MM.1S (cell line): Measurements from ENCODE around the gene MFRP.

Source experiments
- DNase-seq: peaks from one replicate; pipeline ENCODE4 v3.0.0-alpha.2; 2015
- H2AFZ ChIP-seq: fragments of 300-600 bp; sonication (generic); 2 replicates; pipeline ENCODE4 v1.6.0; 2016; ENCODE audit warnings: antibody characterized with exemption, low read length
- H3F3A ChIP-seq: fragments of 300-600 bp; sonication (generic); 2 replicates; pipeline ENCODE4 v1.6.1; 2016; ENCODE audit warnings: mild to moderate bottlenecking, antibody characterized with exemption, low read length, moderate library complexity, mixed read lengths; ENCODE audit not compliant: insufficient read depth
- H3K27ac ChIP-seq: fragments of 300-600 bp; sonication (generic); 2 replicates; pipeline ENCODE4 v1.5.1; 2016; ENCODE audit warnings: mild to moderate bottlenecking, low read length
- H3K27me3 ChIP-seq: fragments of 300-600 bp; sonication (generic); replicated peaks from 2 replicates; pipeline ENCODE4 v1.6.0; 2016; ENCODE audit warnings: low read length; ENCODE audit not compliant: insufficient read depth
- H3K36me3 ChIP-seq: fragments of 300-600 bp; sonication (generic); replicated peaks from 2 replicates; pipeline ENCODE4 v1.6.1; 2016; ENCODE audit warnings: mild to moderate bottlenecking, low read length, mixed read lengths; ENCODE audit not compliant: insufficient read depth
- H3K4me1 ChIP-seq: fragments of 300-600 bp; sonication (generic); 2 replicates; pipeline ENCODE4 v1.6.1; 2016; ENCODE audit warnings: low read length, mixed read lengths
- H3K4me2 ChIP-seq: fragments of 300-600 bp; sonication (generic); 2 replicates; pipeline ENCODE4 v1.6.0; 2016; ENCODE audit warnings: low read depth, low read length
- H3K4me3 ChIP-seq: fragments of 300-600 bp; sonication (generic); 2 replicates; pipeline ENCODE4 v1.5.1; 2016; ENCODE audit warnings: low read length, mixed read lengths
- H3K79me2 ChIP-seq: fragments of 300-600 bp; sonication (generic); 2 replicates; pipeline ENCODE4 v1.6.1; 2016; ENCODE audit warnings: mixed run types, low read length, mixed read lengths
- H3K9ac ChIP-seq: fragments of 300-600 bp; sonication (generic); 2 replicates; pipeline ENCODE4 v1.6.1; 2016; ENCODE audit warnings: low read length, mixed read lengths
- H3K9me2 ChIP-seq: fragments of 300-600 bp; sonication (generic); replicated peaks from 2 replicates; pipeline ENCODE4 v1.6.1; 2016; ENCODE audit warnings: mild to moderate bottlenecking, low read length, mixed read lengths; ENCODE audit not compliant: insufficient read depth
- H3K9me3 ChIP-seq: fragments of 300-600 bp; sonication (generic); replicated peaks from 2 replicates; pipeline ENCODE4 v1.6.1; 2016; ENCODE audit warnings: mild to moderate bottlenecking, low read length, mixed read lengths; ENCODE audit not compliant: insufficient read depth
- H4K20me1 ChIP-seq: fragments of 300-600 bp; sonication (generic); 2 replicates; pipeline ENCODE4 v1.6.1; 2016; ENCODE audit warnings: mild to moderate bottlenecking, low read length, moderate library complexity, mixed read lengths; ENCODE audit not compliant: insufficient read depth
- EZH2 ChIP-seq: fragments of 300-600 bp; sonication (generic); optimal IDR thresholded peaks from 2 replicates; pipeline ENCODE3; 2017; ENCODE audit warnings: low read depth, mild to moderate bottlenecking, antibody characterized with exemption, low read length, mixed read lengths
- EZH2phosphoT487 ChIP-seq: fragments of 300-600 bp; sonication (generic); IDR thresholded peaks from 2 replicates; pipeline ENCODE4 v1.6.1; 2018; ENCODE audit warnings: antibody characterized with exemption, low read length
- TF ChIP-seq, protein P1 (sequence below): fragments of 300-600 bp; sonication (generic); IDR thresholded peaks from 2 replicates; pipeline ENCODE4 v1.5.1; 2016; ENCODE audit warnings: antibody characterized with exemption, low read length, mixed read lengths

The MFRP gene

DNA sequence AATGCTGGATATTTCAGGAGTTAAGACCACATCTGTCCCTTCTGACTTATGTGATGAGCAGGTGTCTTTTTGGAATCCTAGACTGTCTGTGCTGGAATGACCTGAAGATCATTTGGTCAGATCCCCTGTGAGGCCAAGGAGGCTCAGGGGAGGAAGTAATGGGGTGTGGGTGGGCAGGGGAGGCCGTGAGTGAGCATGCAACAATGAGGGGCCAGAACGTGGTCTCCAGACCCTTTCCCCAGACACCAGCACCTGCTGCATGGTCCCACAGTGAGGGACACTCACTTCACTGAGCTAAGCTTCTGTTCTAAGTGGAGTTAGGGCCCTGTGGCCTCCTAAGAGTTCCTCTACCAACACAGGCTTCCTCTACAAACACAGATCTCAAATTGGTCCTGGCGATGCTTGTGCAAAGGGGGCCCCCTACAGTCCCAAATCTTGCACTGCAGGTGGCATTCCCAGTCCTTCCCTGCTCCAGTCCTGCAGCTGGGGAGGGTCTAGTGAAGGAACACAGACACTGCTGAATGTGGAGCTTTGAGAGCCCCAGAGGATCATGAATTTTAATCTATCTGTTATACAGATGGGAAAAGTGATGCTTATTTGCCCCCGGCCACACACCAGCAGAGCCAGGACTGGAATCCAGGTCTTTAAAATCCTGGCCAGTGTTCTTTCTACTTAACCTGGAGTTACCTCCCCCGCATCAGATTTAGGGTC, 27.6 kb upstream of the MFRP start:
- Histone ChIP-seq H4K20me1 (no peaks in the 10 kb centered on the region), H3K79me2 (no peaks in the 10 kb centered on the region), H3K4me3 (no peak overlapping the region), H2AFZ (no peak overlapping the region), H3K9me3 (no peaks in the 10 kb centered on the region), H3K4me2 (no peak overlapping the region), H3K36me3 (no peaks in the 10 kb centered on the region), H3F3A (no peaks in the 10 kb centered on the region), H3K27ac (no peak overlapping the region), H3K9ac (no peak overlapping the region), H3K4me1 (peaks cover 28% of the 10 kb centered on the region), H3K27me3 (0 out of 2 replicates have a peak, but pooled peaks cover under 1% of the 10 kb centered on the region), H3K9me2 (no peaks in the 10 kb centered on the region)
- no peak for TF ChIP-seq EZH2phosphoT487
- no peak for TF ChIP-seq EZH2
- TF ChIP-seq, protein P1, sequence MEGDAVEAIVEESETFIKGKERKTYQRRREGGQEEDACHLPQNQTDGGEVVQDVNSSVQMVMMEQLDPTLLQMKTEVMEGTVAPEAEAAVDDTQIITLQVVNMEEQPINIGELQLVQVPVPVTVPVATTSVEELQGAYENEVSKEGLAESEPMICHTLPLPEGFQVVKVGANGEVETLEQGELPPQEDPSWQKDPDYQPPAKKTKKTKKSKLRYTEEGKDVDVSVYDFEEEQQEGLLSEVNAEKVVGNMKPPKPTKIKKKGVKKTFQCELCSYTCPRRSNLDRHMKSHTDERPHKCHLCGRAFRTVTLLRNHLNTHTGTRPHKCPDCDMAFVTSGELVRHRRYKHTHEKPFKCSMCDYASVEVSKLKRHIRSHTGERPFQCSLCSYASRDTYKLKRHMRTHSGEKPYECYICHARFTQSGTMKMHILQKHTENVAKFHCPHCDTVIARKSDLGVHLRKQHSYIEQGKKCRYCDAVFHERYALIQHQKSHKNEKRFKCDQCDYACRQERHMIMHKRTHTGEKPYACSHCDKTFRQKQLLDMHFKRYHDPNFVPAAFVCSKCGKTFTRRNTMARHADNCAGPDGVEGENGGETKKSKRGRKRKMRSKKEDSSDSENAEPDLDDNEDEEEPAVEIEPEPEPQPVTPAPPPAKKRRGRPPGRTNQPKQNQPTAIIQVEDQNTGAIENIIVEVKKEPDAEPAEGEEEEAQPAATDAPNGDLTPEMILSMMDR: peak; percentile 87
- DNase-seq: peak; percentile 38

GRCh38 chr11:119373059-119373920, 26.8 kb upstream of the MFRP start:
- Histone ChIP-seq H3K4me1 (peaks cover 23% of the 10 kb centered on the region), H3F3A (no peaks in the 10 kb centered on the region), H3K9me3 (no peaks in the 10 kb centered on the region), H3K27ac (no peak overlapping the region), H3K4me2 (no peak overlapping the region), H3K79me2 (no peaks in the 10 kb centered on the region), H3K9me2 (no peaks in the 10 kb centered on the region), H4K20me1 (no peaks in the 10 kb centered on the region), H3K9ac (no peak overlapping the region), H2AFZ (no peak overlapping the region), H3K36me3 (no peaks in the 10 kb centered on the region), H3K4me3 (no peak overlapping the region), H3K27me3 (no peaks in the 10 kb centered on the region)
- no peak for DNase-seq
- TF ChIP-seq, protein P1: no peak
- TF ChIP-seq EZH2 (no peak), EZH2phosphoT487 (no peak)

DNA sequence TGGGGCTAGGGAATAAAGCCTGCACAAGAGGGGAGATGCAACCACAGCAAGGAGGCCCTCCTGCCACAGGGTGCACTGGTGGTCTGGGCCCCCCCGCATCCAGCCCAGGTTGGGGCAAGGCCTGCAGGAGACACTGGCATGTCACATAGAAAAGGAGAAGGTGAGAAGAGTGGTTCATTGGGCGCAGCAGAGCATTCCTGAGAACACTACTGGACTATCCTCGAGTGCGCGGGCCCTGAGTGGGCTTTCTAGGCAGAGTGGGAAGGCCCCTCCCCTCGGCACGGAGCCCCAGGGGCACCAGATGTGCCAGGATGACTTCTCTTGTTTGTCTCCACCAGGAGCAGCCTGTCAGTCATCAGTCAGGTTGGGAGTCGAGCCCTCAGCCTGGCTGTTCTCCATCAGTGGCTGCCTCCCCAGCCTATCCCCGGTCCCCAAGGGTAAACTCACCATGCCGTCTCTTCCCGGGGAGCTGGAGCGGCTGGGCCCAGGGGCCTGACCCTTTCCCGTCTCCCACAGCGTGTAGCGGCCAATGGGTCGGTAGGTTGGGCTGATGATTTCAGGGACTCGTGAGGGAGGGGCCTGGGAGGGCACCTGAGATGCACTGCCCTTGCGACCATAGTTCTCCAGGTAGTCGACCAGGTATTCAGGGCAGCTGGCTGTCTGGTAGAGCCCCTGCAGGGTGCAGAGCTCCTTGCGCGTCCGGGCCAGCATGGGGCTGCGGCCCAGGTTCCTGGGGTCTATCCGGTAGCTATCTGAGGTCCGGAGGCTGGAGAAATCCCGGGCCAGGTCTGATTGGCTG, 26.0 kb upstream of the MFRP start:
- Histone ChIP-seq H3K27ac (no peak overlapping the region), H3K36me3 (no peaks in the 10 kb centered on the region), H3K9ac (no peak overlapping the region), H3K27me3 (no peaks in the 10 kb centered on the region), H3K4me2 (no peak overlapping the region), H3K9me3 (no peaks in the 10 kb centered on the region), H3K4me1 (peaks cover 15% of the 10 kb centered on the region), H3K4me3 (no peak overlapping the region), H2AFZ (no peak overlapping the region), H3K79me2 (no peaks in the 10 kb centered on the region), H4K20me1 (no peaks in the 10 kb centered on the region), H3K9me2 (no peaks in the 10 kb centered on the region), H3F3A (no peaks in the 10 kb centered on the region)
- TF ChIP-seq, protein P1: no peak
- TF ChIP-seq EZH2 (no peak), EZH2phosphoT487 (no peak)
- no peak for DNase-seq
